HG02840 (cell line): ENCODE measurements around the gene IL11.

Source experiments
- ATAC-seq: cut with Tn5 transposase; IDR thresholded peaks from one replicate; pipeline ENCODE4 v1.9.1; 2021; ENCODE audit warnings: mild to moderate bottlenecking, moderate library complexity, moderate number of reproducible peaks; ENCODE audit not compliant: unreplicated experiment, low FRiP score

The IL11 gene

GRCh38 chr19:55373993-55374757, 3.9 kb upstream of the IL11 start:
- ATAC-seq, result no peak

- ATAC-seq, result no peak
Measured at GRCh38 chr19:55373306-55373992, 3.2 kb upstream of the IL11 start.

- no peak for ATAC-seq
Measured at GRCh38 chr19:55372316-55373081, 2.2 kb upstream of the IL11 start.

DNA sequence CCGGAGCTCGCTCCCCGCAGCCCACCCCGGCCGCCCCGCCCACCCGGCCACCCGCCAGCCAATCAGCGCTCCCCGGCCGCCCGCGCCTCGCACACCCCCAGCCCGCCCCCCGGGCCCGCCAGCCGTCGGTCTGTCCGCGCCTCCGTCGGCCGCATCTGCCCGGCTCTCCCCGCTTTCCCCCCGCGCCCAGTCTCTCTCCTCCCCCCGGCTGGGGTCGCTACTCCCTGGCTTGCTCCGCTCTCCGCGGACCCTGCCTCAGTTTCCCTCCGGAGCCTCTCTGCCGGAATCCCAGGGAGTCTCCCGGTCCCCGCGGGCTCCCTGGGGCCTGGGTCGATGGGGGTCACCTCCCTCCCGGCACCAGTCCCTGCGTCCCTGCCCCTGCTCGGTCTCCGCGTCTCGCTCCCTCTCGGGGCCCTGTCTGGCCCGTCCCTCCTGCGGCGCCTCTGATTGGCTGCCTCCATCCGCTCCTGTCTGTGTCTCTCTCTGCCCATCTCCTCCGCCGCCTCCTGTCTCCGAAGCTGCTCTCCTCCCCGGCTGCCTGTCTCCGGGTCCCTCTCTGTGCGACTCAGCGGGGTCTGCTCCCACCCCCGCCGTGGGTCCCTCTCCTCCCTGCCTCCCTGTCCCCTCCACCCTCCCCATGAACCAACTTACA, 484 bp downstream of the IL11 start:
- no peak for ATAC-seq

- no peak for ATAC-seq
Measured at GRCh38 chr19:55368701-55369563, 1.3 kb downstream of the IL11 start.

DNA sequence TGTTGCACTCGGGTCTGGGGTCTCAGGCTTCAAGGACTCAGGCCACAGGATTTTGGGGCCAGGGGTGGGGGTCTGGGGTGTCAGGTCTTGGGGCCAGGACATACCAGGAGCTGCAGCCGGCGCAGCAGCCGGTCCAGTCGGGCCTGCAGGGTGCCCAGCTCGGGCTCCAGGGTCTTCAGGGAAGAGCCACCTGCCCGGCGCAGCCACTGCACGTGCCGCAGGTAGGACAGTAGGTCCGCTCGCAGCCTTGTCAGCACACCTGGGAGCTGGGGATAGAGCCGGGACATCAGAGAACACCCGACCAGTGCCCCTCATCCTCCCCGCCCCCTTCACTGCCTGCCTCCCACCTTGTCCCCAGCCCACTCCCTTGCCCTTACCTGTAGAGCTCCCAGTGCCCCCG, 2.2 kb downstream of the IL11 start:
- no peak for ATAC-seq

GRCh38 chr19:55366790-55367189, 3.5 kb downstream of the IL11 start:
- ATAC-seq, result no peak

- no peak for ATAC-seq
Measured at GRCh38 chr19:55365964-55366363, 4.3 kb downstream of the IL11 start.

- no peak for ATAC-seq
Measured at GRCh38 chr19:55365245-55365644, 5.0 kb downstream of the IL11 start.

DNA sequence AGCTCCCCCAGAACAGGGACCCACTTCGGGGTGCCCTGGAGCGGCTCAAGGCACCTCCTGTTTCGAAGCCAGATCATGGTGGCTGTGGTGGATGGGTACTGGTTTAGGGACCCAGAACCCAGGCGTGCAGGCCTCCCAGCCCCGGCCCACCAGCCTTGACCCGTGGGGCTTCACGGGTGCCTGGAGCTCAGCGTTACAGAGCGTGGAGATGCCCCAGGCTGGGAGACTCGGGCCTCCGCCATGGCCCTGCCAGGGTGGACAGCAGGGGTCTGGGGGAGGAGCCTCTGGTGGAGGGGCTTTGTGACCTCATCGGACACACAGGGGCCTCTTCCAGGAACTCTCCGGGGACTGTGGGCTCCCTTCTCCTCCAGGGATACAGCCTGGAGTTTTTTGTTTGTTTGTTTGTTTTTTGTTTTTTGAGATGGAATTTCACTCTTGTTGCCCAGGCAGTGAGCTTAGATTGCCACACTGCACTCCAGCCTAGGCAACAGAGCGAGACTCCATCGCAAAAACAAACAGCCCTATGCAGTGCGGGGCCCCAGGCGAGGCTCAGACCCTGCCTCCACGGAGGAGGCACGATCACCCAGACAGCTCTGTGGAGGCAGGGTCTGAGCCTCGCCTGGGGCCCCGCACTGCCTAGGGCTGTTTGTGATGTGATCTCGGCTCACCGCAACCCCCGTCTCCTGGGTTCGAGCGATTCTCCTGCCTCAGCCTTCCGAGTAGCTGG, 7.1 kb downstream of the IL11 start, which contains the start of gene GARIN5B:
Gene GARIN5B (minus strand): TSS at position 271 of the 727 bp plus-strand sequence. CDS start 194 bp downstream, at position 77.
- ATAC-seq, result no peak

- ATAC-seq, result no peak
Measured at GRCh38 chr19:55362174-55362989, 7.9 kb downstream of the IL11 start.

DNA sequence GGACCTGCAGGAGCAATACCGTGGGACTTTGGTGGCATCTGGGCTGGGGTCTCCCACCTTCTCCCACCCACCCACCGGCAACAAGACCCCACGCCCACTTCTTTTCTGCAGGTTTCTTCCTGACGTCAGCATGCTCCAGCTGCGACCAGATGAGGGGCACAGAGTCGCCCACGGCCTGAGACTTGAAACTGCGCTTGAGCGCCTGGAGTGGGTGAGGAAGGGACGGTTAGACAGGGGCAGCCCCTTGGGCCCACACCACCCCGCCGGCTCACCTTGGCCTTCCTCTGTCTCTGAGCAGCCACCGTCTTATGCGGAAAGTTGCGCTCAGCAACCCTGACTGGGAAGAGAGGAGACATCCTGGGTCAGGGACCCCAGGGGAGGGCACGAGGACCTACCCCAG, 9.4 kb downstream of the IL11 start:
- ATAC-seq, result no peak

- ATAC-seq, result no peak
Measured at GRCh38 chr19:55358943-55359908, 11.0 kb downstream of the IL11 start.

DNA sequence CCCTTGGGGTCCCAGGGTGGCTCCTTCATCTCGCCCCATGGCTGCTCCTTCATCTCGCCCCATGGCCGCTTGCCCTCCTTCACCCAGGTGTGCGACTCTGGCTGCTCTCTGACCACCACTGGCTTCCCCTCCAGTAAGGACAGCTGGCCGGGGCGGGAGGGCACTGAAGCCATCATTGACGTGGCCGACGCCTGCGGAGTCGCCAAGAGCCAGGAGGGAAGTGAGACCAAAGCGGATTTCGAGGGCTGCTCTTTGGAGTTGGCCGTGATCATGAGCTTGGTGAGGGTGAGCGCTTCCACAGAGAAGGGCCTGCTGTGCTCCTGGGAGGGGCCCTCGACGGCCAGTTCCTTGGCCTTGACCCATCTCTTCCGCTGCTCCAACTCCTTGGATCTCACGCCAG, 11.8 kb downstream of the IL11 start:
- no peak for ATAC-seq

DNA sequence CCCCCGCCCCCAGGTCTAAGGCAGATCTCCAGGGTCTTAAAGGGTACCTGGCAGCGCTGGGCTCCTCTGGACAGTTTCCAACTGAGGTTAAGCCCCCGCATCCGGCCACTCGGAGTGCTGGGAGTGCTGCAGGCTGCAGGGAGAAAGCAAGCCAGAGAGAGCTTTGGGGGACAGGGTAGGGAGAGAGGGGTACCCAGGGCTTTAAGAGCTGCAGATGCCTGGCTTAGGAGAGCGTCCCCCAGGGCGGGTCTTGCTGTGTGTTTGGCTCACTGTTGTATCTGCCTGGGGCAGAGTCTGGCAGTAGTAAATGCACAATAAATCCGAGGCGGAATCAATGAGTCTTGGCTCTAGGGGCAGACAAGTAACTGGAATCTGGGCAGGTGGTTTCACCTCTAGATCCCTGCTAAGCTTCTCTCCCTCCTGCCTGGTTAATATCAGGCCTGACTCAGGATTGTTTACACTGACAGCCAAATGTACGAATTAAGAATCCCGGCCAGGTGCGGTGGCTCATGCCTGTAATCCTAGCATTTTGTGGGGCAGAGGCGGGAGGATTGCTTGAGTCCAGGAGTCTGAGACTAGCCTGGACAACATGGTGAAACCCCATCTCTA, 14.9 kb downstream of the IL11 start:
- no peak for ATAC-seq

GRCh38 chr19:55354698-55355212, 15.5 kb downstream of the IL11 start, which contains the start of gene COX6B2:
COX6B2 (minus strand) TSS chr19:55354719; CDS start chr19:55354521, 198 bp downstream.
- no peak for ATAC-seq
